Left lung (tissue), 10 donors: Measurements from ENCODE around the gene RAPGEF1. TPM values are rescaled to one million over a fixed set of nuclear protein-coding genes. Genes with fewer than 3 reads are reported as not detected.

Experiments used
- ATAC-seq: fragments of 200-7000 bp; cut with Tn5 transposase; one replicate; pipeline ENCODE4 v1.9.1; 2020; ENCODE audit warnings: moderate library complexity
- DNase-seq, 4 donors: peaks; one replicate each; pipeline ENCODE4 v3.0.0-alpha.2; 2013 to 2020
- H3K27ac ChIP-seq, 2 donors: fragments of 200-600 bp; sonication (generic) in 1 of 2; one replicate each; pipeline versions ENCODE4 v1.5.0 to v1.8.0; 2020 to 2021
- H3K27me3 ChIP-seq, 2 donors: fragments of 200-600 bp; sonication (generic) in 1 of 2; one replicate each; pipeline versions ENCODE4 v1.5.0 to v1.8.0; 2020 to 2021
- H3K36me3 ChIP-seq, 2 donors: fragments of 200-600 bp; sonication (generic) in 1 of 2; one replicate each; pipeline versions ENCODE4 v1.5.0 to v1.8.0; 2020 to 2021
- H3K4me1 ChIP-seq, 2 donors: fragments of 200-600 bp; one replicate each; pipeline ENCODE4 v1.8.0; 2021
- H3K4me3 ChIP-seq, 2 donors: fragments of 200-600 bp; sonication (generic) in 1 of 2; one replicate each; pipeline versions ENCODE4 v1.5.0 to v1.8.0; 2020 to 2021; ENCODE audit warnings: mild to moderate bottlenecking in 1 of 2
- H3K9me3 ChIP-seq, 2 donors: fragments of 200-600 bp; sonication (generic) in 1 of 2; one replicate each; pipeline versions ENCODE4 v1.5.0 to v1.8.0; 2020 to 2021
- CTCF ChIP-seq, 2 donors: fragments of 200-600 bp; sonication (generic) in 1 of 2; IDR thresholded peaks; one replicate each; pipeline versions ENCODE4 v1.5.0 to v1.8.0; 2021; ENCODE audit warnings: antibody characterized with exemption in 2 of 2
- intact Hi-C, 2 donors: fragments of 100-400 bp; cut with DNase I; formaldehyde crosslinking; loops; one replicate each; pipeline versions ENCODE4 v1.11.2 to v1.14.2; 2022
- polyA plus RNA-seq, 6 donors: library from polyadenylated mRNA; unstranded; fragments of 120-200 nt; gene quantifications; one replicate each; pipeline ENCODE4 v1.2.1, GENCODE V29; 2013; ENCODE audit not compliant: insufficient read length in 6 of 6
- total RNA-seq, 2 donors: library from RNA; stranded (reverse); fragmentation: NEBNext Ultra II Directional; extraction: Animal tissue kit (Norgen Biotek cat#: 25700); gene quantifications; one replicate each; pipeline ENCODE4 v1.2.1, GENCODE V29; 2021
- donor health status: DM: no; HTN: yes; CAD: no.
- donor health status: DM: no; HTN: no; CAD: no.

Gene RAPGEF1
- total and polyA plus RNA-seq, 8 donors, result 37.5 to 112 (median 45.6) TPM

DNA sequence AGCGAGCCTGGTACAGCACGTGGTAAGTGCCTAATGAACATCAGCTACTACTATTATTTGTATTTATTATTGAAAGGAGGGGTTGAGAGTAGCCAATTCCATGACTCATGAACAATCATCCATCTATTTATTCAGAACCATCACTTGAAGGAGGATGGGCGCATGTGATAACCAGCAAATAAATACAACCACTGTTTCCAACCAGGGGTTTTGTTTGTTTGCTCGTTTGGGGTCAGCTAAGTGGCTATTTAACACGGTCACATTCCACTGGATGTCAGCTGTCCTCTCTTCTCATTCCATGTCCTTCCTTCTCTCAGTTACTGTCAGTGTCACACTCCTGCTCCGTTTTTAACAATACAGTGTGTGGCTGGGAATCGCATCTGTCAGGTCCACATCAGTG lies 8.6 kb downstream of the RAPGEF1 start:
- TF ChIP-seq CTCF (IDR thresholded peaks at IDR 0.05), result no peak
- intact Hi-C loops, result no loop called here
- no peaks in the 10 kb centered on the region for H3K27me3 ChIP-seq
- DNase-seq (no peak), ATAC-seq (no peak)
- H3K36me3 ChIP-seq, result no peaks in the 10 kb centered on the region
- H3K27ac ChIP-seq, result peak overlapping the region; percentile 63 to 91
- no peaks in the 10 kb centered on the region for H3K9me3 ChIP-seq
- peaks cover 45 to 100% of the 10 kb centered on the region in 2 donors for H3K4me1 ChIP-seq
- no peak overlapping the region for H3K4me3 ChIP-seq

DNA sequence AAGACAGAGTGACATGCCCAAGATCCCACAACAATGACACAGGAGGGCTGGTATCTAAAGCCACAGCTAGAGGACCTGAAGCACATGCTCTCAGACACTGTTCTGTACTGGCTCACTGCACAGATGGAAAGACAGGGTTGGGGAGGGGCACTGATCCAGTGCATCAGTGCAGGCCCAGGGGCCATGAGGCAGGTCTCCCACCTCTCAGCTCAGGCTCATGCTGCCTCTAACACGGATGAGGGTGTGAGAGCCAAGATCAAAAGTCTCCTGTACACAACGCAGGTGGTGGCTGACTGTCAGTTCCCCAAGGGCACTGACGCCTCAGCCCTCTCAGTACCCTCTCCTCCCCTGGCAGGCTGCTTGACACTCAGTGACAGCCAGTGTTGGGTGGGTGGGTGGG lies 10.9 kb downstream of the RAPGEF1 start:
- ATAC-seq, result peak; percentile 4
- Histone ChIP-seq H3K9me3 (no peaks in the 10 kb centered on the region), H3K27ac (peak overlapping the region; percentile 59 to 68), H3K4me1 (peaks cover 41 to 94% of the 10 kb centered on the region in 2 donors), H3K36me3 (no peaks in the 10 kb centered on the region), H3K4me3 (no peak overlapping the region), H3K27me3 (no peaks in the 10 kb centered on the region)
- TF ChIP-seq CTCF (IDR thresholded peaks at IDR 0.05), result no peak
- intact Hi-C loops, result no loop called here
- DNase-seq, result no peak

GRCh38 chr9:131728546-131728910 lies 11.3 kb downstream of the RAPGEF1 start:
- H3K27ac ChIP-seq, result peak overlapping the region; percentile 59 to 68
- TF ChIP-seq CTCF (IDR thresholded peaks at IDR 0.05), result no peak
- ATAC-seq (no peak), DNase-seq (no peak)
- H3K36me3 ChIP-seq, result no peaks in the 10 kb centered on the region
- no peak overlapping the region for H3K4me3 ChIP-seq
- H3K4me1 ChIP-seq, result peaks cover 37 to 94% of the 10 kb centered on the region in 2 donors
- H3K9me3 ChIP-seq, result no peaks in the 10 kb centered on the region
- intact Hi-C loops, result no loop called here
- no peaks in the 10 kb centered on the region for H3K27me3 ChIP-seq

GRCh38 chr9:131727795-131728545 lies 11.9 kb downstream of the RAPGEF1 start:
- DNase-seq, result no peak
- H3K27ac ChIP-seq, result peak overlapping the region; percentile 59 to 68
- TF ChIP-seq CTCF (IDR thresholded peaks at IDR 0.05), result no peak

DNA sequence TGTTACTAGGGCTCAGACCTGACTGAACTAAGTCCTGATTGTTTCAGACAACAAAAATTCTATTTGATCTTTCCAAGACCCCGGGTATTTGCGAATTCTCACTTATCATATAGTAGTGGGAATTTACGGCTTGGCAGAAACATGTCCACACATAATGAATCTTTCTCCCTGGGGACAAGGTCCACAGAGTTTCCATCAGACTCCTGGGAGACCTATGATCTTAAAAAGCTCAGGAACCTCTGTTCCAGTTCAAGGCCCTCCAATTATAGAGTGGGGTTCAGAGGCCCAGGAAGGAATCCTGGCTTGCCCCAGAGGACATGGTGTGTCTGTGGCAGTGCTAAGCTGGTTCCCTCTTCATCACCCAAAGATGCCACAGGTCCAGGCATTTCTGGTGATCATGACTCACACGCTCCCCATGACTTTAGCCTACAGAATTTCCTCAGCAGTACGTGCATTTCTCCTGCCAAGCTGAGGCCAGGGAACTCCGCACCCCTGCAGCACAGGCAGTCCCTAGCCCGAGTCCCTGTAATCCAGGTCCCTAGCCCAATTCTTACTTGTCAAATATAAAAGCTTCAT lies 12.6 kb downstream of the RAPGEF1 start:
- ATAC-seq, result peak; percentile 15
- intact Hi-C loops, result no loop called here
- H3K27ac ChIP-seq, result peak overlapping the region in 1 of 2 donors; percentile 68

More at GRCh38 chr9:131727795-131728545, 11.9 kb downstream of the RAPGEF1 start:
- intact Hi-C loops, result no loop called here
- Histone ChIP-seq H3K27me3 (no peaks in the 10 kb centered on the region), H3K4me1 (peaks cover 34 to 88% of the 10 kb centered on the region in 2 donors), H3K4me3 (no peak overlapping the region), H3K9me3 (no peaks in the 10 kb centered on the region), H3K36me3 (no peaks in the 10 kb centered on the region)
- no peak for ATAC-seq

More for the DNA sequence above, 12.6 kb downstream of the RAPGEF1 start:
- no peaks in the 10 kb centered on the region for H3K36me3 ChIP-seq
- TF ChIP-seq CTCF (IDR thresholded peaks at IDR 0.05), result no peak
- no peaks in the 10 kb centered on the region for H3K27me3 ChIP-seq
- peaks cover 32 to 86% of the 10 kb centered on the region in 2 donors for H3K4me1 ChIP-seq
- no peaks in the 10 kb centered on the region for H3K9me3 ChIP-seq
- DNase-seq, result no peak
- no peak overlapping the region for H3K4me3 ChIP-seq
